CD14-positive monocyte (primary cell): ENCODE data around the gene WDR13. TPM values are rescaled to one million over a fixed set of nuclear protein-coding genes. Genes with fewer than 3 reads are reported as not detected.

ENCODE experiments used
- DNase-seq, 3 donors: peaks; one replicate each; pipeline ENCODE4 v3.0.0-alpha.2; 2011 to 2022
- H2AFZ ChIP-seq: 2 replicates; pipeline ENCODE4 v1.6.0; 2012; ENCODE audit warnings: mild to moderate bottlenecking, low read depth, low read length, inconsistent platforms; ENCODE audit not compliant: insufficient read depth, poor library complexity, severe bottlenecking
- H3K27ac ChIP-seq, 2 donors: 1 replicate in 1 of 2; 2 replicates in 1 of 2; pipeline ENCODE4 v1.5.1; 2012 to 2013; ENCODE audit warnings: low read length in 2 of 2, control low read depth in 1 of 2, inconsistent platforms in 1 of 2, low read depth in 1 of 2, mild to moderate bottlenecking in 1 of 2
- H3K27me3 ChIP-seq, 2 donors: one replicate each; pipeline versions ENCODE4 v1.6.0 to v1.6.1; 2011 to 2013; ENCODE audit warnings: low read length in 2 of 2; ENCODE audit not compliant: control insufficient read depth in 2 of 2, insufficient read depth in 2 of 2
- H3K36me3 ChIP-seq, 2 donors: replicated peaks in 1 of 2; 1 replicate in 1 of 2; 2 replicates in 1 of 2; pipeline versions ENCODE4 v1.5.1 to v1.6.1; 2012 to 2013; ENCODE audit warnings: low read length in 2 of 2, control low read depth in 1 of 2, inconsistent platforms in 1 of 2, mild to moderate bottlenecking in 1 of 2; ENCODE audit not compliant: insufficient read depth in 2 of 2, control insufficient read depth in 1 of 2
- H3K4me1 ChIP-seq, 2 donors: 1 replicate in 1 of 2; 2 replicates in 1 of 2; pipeline versions ENCODE4 v1.5.1 to v1.6.1; 2012 to 2013; ENCODE audit warnings: low read length in 2 of 2, control low read depth in 1 of 2, inconsistent platforms in 1 of 2, mild to moderate bottlenecking in 1 of 2, moderate library complexity in 1 of 2; ENCODE audit not compliant: insufficient read depth in 2 of 2, control insufficient read depth in 1 of 2
- H3K4me2 ChIP-seq: replicated peaks from 2 replicates; pipeline ENCODE3; 2012; ENCODE audit warnings: low read length, moderate library complexity, mild to moderate bottlenecking; ENCODE audit not compliant: poor library complexity, severe bottlenecking; ENCODE audit errors: extremely low read depth
- H3K4me3 ChIP-seq, 3 experiments: fragments of 200-600 bp in 1 of 3; sonication (generic) in 1 of 3; replicated peaks in 1 of 3; 1 replicate in 2 of 3; 2 replicates in 1 of 3; pipeline ENCODE4 v1.5.1; 2011 to 2013; ENCODE audit warnings: low read length in 3 of 3, mild to moderate bottlenecking in 3 of 3, control low read depth in 2 of 3, low read depth in 2 of 3, inconsistent platforms in 1 of 3, moderate library complexity in 1 of 3
- H3K79me2 ChIP-seq: 2 replicates; pipeline ENCODE4 v1.6.0; 2012; ENCODE audit warnings: mild to moderate bottlenecking, control low read depth, inconsistent platforms, low read length, moderate library complexity; ENCODE audit not compliant: insufficient read depth
- H3K9ac ChIP-seq: 2 replicates; pipeline ENCODE4 v1.6.0; 2017; ENCODE audit warnings: low read length, mild to moderate bottlenecking; ENCODE audit not compliant: insufficient read depth, poor library complexity, severe bottlenecking
- H3K9me3 ChIP-seq, 2 donors: replicated peaks in 1 of 2; 1 replicate in 1 of 2; 2 replicates in 1 of 2; pipeline versions ENCODE4 v1.5.1 to v1.6.1; 2012 to 2013; ENCODE audit warnings: low read length in 2 of 2, control low read depth in 1 of 2; ENCODE audit not compliant: control insufficient read depth in 1 of 2, insufficient read depth in 1 of 2
- H4K20me1 ChIP-seq: 2 replicates; pipeline ENCODE4 v1.6.0; 2012; ENCODE audit warnings: mild to moderate bottlenecking, low read length, control low read depth, moderate library complexity; ENCODE audit not compliant: insufficient read depth
- H3K27ac Mint-ChIP-seq, 7 donors: one replicate each; pipeline ENCODE4 v1.8.0; 2020; ENCODE audit warnings: mild to moderate bottlenecking in 7 of 7, mixed read lengths in 7 of 7, moderate library complexity in 6 of 7, inconsistent platforms in 2 of 7
- H3K27me3 Mint-ChIP-seq, 3 donors: one replicate each; pipeline ENCODE4 v1.8.0; 2021 to 2022; ENCODE audit warnings: low read depth in 3 of 3, mild to moderate bottlenecking in 3 of 3, mixed read lengths in 3 of 3, moderate library complexity in 3 of 3, inconsistent platforms in 1 of 3
- H3K36me3 Mint-ChIP-seq, 2 donors: one replicate each; pipeline ENCODE4 v1.8.0; 2020; ENCODE audit warnings: mixed read lengths in 2 of 2, inconsistent platforms in 1 of 2, mild to moderate bottlenecking in 1 of 2
- H3K4me1 Mint-ChIP-seq: one replicate; pipeline ENCODE4 v1.8.0; 2020; ENCODE audit warnings: mild to moderate bottlenecking, mixed read lengths
- H3K4me3 Mint-ChIP-seq, 2 donors: one replicate each; pipeline ENCODE4 v1.8.0; 2020; ENCODE audit warnings: mild to moderate bottlenecking in 2 of 2, mixed read lengths in 2 of 2, moderate library complexity in 1 of 2
- H3K9me3 Mint-ChIP-seq, 7 donors: one replicate each; pipeline ENCODE4 v1.8.0; 2020 to 2022; ENCODE audit warnings: mixed read lengths in 7 of 7, mild to moderate bottlenecking in 6 of 7, moderate library complexity in 6 of 7, inconsistent platforms in 2 of 7
- CTCF ChIP-seq: fragments of 200-600 bp; IDR thresholded peaks from one replicate; pipeline ENCODE4 v1.8.0; 2022; ENCODE audit warnings: antibody characterized with exemption, mild to moderate bottlenecking
- WGBS: methylation state at CpG from one replicate; pipeline ENCODE4 v1.1.5; 2013; ENCODE audit warnings: missing lambda C conversion rate; ENCODE audit not compliant: insufficient coverage; 5-methylcytosine and 5-hydroxymethylcytosine counted together
- intact Hi-C, 2 donors: fragments of 100-400 bp; cut with micrococcal nuclease; formaldehyde crosslinking; loops; one replicate each; pipeline versions ENCODE4 v1.15.0 to v1.15.1; 2023
- polyA plus RNA-seq, 3 donors: library from polyadenylated mRNA; depleted of rRNA in 1 of 3; unstranded in 2 of 3; stranded (reverse) in 1 of 3; fragments of 300-500 nt in 2 of 3; fragments of >200 nt in 1 of 3; fragmentation: Illumina TruSeq in 2 of 3; gene quantifications; 1 replicate in 2 of 3; 2 replicates in 1 of 3; pipeline ENCODE4 v1.2.3, GENCODE V29; 2012 to 2021

The WDR13 gene
- polyA plus RNA-seq, 3 donors, result 68.6 to 171 (median 93.3) TPM

DNA sequence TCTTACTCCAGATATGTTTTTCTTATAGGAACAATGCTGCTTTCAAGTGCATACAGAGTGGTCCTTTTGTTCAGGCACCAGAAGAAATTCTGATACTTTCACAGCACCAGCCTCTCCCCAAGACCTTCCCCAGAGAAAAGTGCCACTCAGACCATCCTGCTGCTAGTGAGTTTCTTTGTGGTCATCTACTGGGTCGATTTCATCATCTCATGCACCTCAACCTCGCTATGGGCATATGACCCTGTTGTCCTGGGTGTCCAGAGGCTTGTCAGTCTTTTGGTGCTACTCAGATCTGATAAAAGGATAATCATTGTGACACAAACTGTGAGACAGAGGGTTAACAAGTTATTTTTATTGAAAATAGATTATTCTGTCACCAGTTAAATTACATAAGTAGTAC, 39.5 kb downstream of the WDR13 start:
- no peak for DNase-seq
- Mint-ChIP-seq H3K27ac (no peak overlapping the region), H3K4me1 (peaks cover 2% of the 10 kb centered on the region), H3K36me3 (no peaks in the 10 kb centered on the region), H3K4me3 (no peak overlapping the region), H3K27me3 (peaks cover 0 to 6% (median 0%) of the 10 kb centered on the region in 3 donors), H3K9me3 (peaks cover 0 to 3% (median 0%) of the 10 kb centered on the region in 7 donors)
- no peak for TF ChIP-seq CTCF
- Histone ChIP-seq H3K4me1 (peaks cover 4 to 6% of the 10 kb centered on the region in 2 donors), H3K27ac (no peak overlapping the region), H3K4me3 (no peak overlapping the region), H3K4me2 (no peak overlapping the region), H3K9ac (no peak overlapping the region), H3K36me3 (no peaks in the 10 kb centered on the region), H3K9me3 (no peaks in the 10 kb centered on the region), H2AFZ (peak overlapping the region; percentile 13), H3K79me2 (no peaks in the 10 kb centered on the region), H3K27me3 (no peaks in the 10 kb centered on the region), H4K20me1 (no peaks in the 10 kb centered on the region)
- WGBS, result no CpG with 5 or more reads among the region's 2 CpGs
- intact Hi-C loops, result no loop called here

- no peaks in the 10 kb centered on the region for H4K20me1 ChIP-seq
- Mint-ChIP-seq H3K9me3 (peaks cover 0 to 4% (median 0%) of the 10 kb centered on the region in 7 donors), H3K36me3 (no peaks in the 10 kb centered on the region), H3K27ac (peak overlapping the region in 2 of 7 donors; percentile 41 to 68), H3K4me3 (no peak overlapping the region), H3K27me3 (peaks cover 0 to 3% (median 0%) of the 10 kb centered on the region in 3 donors), H3K4me1 (peaks cover 2% of the 10 kb centered on the region)
- H3K27me3 ChIP-seq, result no peaks in the 10 kb centered on the region
- H3K27ac ChIP-seq, result no peak overlapping the region
- TF ChIP-seq CTCF, result no peak
- H2AFZ ChIP-seq, result no peak overlapping the region
- no peak overlapping the region for H3K9ac ChIP-seq
- H3K4me2 ChIP-seq, result no peak overlapping the region
- DNase-seq, result no peak
- H3K36me3 ChIP-seq, result no peaks in the 10 kb centered on the region
- WGBS, result 100% methylated on average over 2 of the region's 7 CpGs
- H3K4me1 ChIP-seq, result no peaks in the 10 kb centered on the region
- no peaks in the 10 kb centered on the region for H3K9me3 ChIP-seq
- intact Hi-C loops, result loop anchor here (10.0 kb wide), 1 partner anchor 49 kb away; the partner anchor contains the start of gene SUV39H1 (in 2 of the 2)
- H3K79me2 ChIP-seq, result no peaks in the 10 kb centered on the region
- H3K4me3 ChIP-seq, result no peak overlapping the region
Measured at GRCh38 chrX:48645669-48646068, 48.4 kb downstream of the WDR13 start.
